GM21515 (cell line): ENCODE measurements around the gene CDK5RAP2.
A peak's percentile ranks its signal among the peaks of the same experiment; 100 is the strongest.

Experiments used
- ATAC-seq: cut with Tn5 transposase; IDR thresholded peaks from one replicate; pipeline ENCODE4 v1.9.1; 2021; ENCODE audit not compliant: unreplicated experiment

The CDK5RAP2 gene

GRCh38 chr9:120365386-120365785, 214.6 kb downstream of the CDK5RAP2 start:
- ATAC-seq, result no peak

GRCh38 chr9:120363697-120364096, 216.3 kb downstream of the CDK5RAP2 start:
- no peak for ATAC-seq

GRCh38 chr9:120362446-120362845, 217.5 kb downstream of the CDK5RAP2 start:
- no peak for ATAC-seq

- no peak for ATAC-seq
Observed at GRCh38 chr9:120361551-120361950, 218.4 kb downstream of the CDK5RAP2 start.

- no peak for ATAC-seq
Observed at GRCh38 chr9:120360510-120360909, 219.5 kb downstream of the CDK5RAP2 start.

GRCh38 chr9:120360046-120360445, 219.9 kb downstream of the CDK5RAP2 start:
- ATAC-seq, result no peak

- no peak for ATAC-seq
Observed at GRCh38 chr9:120358877-120359276, 221.1 kb downstream of the CDK5RAP2 start.

GRCh38 chr9:120353506-120353905, 226.5 kb downstream of the CDK5RAP2 start:
- ATAC-seq, result no peak

GRCh38 chr9:120351106-120351505, 228.9 kb downstream of the CDK5RAP2 start:
- no peak for ATAC-seq

- ATAC-seq, result no peak
Observed at GRCh38 chr9:120350596-120350995, 229.4 kb downstream of the CDK5RAP2 start.

GRCh38 chr9:120348951-120349429, 231.0 kb downstream of the CDK5RAP2 start:
- ATAC-seq, result peak; percentile 55

GRCh38 chr9:120345379-120345778, 234.6 kb downstream of the CDK5RAP2 start:
- ATAC-seq, result no peak

GRCh38 chr9:120344230-120344629, 235.7 kb downstream of the CDK5RAP2 start:
- ATAC-seq, result no peak

GRCh38 chr9:120343416-120343815, 236.6 kb downstream of the CDK5RAP2 start:
- no peak for ATAC-seq
